GM21529 (cell line): ENCODE measurements around the gene ZNF302.
"Not testable (repeated sequence)": the region's sequence is repeated elsewhere in the genome, so short reads cannot be mapped to it uniquely, and the experiment has no call there.

ENCODE experiments used
- ATAC-seq: cut with Tn5 transposase; IDR thresholded peaks from one replicate; pipeline ENCODE4 v1.9.1; 2021; ENCODE audit not compliant: unreplicated experiment

ZNF302 gene

DNA sequence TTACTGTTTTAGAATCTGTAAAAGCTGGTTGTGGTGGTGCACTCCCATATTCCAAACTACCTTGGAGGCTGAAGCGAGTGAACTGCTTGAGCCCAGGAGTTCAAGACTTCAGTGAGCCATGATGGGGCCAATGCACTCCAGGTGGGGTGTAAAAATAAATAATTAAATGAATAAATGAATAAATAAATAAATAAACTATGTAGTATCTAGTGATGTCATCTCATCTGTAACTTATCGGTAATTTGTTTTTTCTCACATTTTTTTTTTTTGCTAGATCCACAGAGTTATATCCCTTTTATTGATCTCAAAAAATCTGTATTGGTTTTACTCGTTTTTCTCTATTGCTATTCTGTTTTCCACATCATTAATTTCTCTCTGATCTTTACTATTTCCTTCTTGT, 5.5 kb upstream of the ZNF302 start:
- no peak for ATAC-seq

- ATAC-seq = no peak
These were observed 3.9 kb upstream of the ZNF302 start for GRCh38 chr19:34673590-34673989.

- ATAC-seq = no peak
These were observed 2.2 kb upstream of the ZNF302 start for GRCh38 chr19:34675250-34675649.

DNA sequence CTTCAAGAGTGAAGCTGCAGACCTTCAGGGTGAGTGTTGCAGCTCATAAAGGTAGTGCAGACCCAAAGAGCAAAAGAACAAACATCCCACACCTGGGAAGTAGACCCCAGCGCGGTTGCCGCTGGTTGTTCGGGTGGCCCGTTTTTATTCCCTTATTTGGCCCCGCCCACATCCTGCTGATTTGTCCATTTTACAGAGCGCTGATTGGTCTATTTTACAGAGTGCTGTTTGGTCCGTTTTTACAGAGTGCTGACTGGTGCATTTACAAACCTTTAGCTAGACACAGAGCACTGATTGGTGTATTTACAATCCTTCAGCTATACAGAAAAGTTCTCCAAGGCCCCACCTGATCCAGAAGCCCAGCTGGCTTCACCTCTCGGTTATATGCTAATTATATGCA, 1.6 kb upstream of the ZNF302 start:
- ATAC-seq = no peak

GRCh38 chr19:34676697-34677385, 637 bp upstream of the ZNF302 start, which contains the start of gene SCGB2B2:
Gene SCGB2B2 (minus strand): TSS chr19:34677159. CDS start chr19:34594563, 82,596 bp downstream.
- ATAC-seq = peak; percentile 51

- no peak for ATAC-seq
These were observed 571 bp downstream of the ZNF302 start for GRCh38 chr19:34678085-34678412.

- no peak for ATAC-seq
These were observed 943 bp downstream of the ZNF302 start for GRCh38 chr19:34678421-34678820.

- no peak for ATAC-seq
These were observed 4.0 kb downstream of the ZNF302 start for GRCh38 chr19:34681478-34681877.

DNA sequence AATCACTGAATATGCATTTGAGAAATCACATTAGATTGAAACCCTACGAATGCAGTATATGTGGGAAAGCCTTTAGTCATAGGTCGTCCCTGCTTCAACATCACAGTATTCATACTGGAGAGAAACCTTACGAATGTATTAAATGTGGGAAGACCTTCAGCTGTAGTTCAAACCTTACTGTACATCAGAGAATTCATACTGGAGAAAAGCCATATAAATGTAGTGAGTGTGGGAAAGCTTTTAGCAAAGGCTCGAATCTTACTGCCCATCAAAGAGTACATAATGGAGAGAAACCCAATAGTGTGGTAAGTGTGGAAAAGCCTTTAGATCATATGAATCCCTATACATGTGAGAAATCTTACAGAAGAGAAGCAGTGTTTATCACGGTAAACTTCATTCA, 7.8 kb downstream of the ZNF302 start:
- not testable (repeated sequence) for ATAC-seq

GRCh38 chr19:34686455-34686854, 9.0 kb downstream of the ZNF302 start:
- ATAC-seq = no peak

- no peak for ATAC-seq
These were observed 9.9 kb downstream of the ZNF302 start for GRCh38 chr19:34687348-34687747.

DNA sequence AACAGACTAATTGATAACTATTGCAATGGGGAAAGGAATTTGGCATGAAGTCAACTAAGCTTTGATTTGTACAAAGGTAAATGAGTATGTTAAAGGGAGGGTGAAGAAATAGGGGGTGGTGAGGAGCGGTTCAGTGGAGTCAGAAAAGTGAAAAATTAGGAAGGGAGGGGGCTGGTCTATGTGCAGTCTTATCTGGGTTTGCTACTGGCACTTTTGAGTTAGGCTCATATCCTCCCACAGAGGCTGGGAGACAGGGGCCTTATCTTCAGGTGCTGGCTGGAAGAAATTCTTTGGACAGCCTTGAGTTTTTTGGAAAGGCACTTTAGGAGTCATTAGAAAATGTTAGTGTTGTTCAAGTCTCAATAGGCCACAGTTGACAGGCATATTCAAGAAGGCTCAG, 11.1 kb downstream of the ZNF302 start:
- ATAC-seq = no peak

GRCh38 chr19:34690372-34690771, 12.9 kb downstream of the ZNF302 start:
- no peak for ATAC-seq

GRCh38 chr19:34692549-34692948, 15.1 kb downstream of the ZNF302 start:
- ATAC-seq = no peak

DNA sequence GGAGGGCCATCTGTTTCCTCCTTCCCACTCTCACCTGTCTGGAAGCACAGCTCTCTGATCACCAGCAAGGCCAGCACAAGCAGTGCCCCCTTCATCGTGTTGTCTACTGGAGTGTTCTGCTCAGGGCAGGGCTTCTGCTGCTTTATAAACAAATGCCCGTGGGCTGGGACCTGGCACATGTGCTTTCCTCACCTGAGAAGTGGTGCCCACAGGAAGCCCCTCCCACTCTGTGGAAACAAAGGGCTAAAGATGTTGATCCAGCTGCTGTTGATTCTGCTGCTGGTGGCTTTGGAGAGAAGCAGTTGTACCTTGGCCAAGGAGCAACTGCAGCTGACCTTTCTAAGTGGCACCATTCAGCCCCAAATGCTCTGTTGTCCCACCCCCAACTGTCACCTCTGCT, 30.2 kb downstream of the ZNF302 start:
- no peak for ATAC-seq

DNA sequence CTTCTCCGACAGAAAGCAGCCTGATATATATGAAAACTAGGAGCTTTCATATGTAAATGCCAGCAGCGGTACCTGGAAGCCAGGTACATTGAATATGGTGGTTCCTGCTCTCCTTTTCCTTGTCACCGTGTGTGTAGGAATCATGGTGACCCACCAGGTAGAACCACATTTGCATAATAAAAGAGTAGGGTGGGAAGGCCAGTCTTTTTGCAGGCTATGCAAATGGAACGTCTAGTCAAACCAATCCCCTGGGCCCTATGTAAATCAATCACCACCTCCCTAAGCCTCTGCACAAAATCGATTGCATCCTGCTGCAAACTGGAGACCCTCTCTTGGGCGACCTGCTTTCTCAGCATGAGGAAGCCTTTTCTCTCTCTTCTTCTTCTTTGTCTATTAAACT, 34.4 kb downstream of the ZNF302 start:
- no peak for ATAC-seq

GRCh38 chr19:34712395-34713261, 35.1 kb downstream of the ZNF302 start:
- ATAC-seq = no peak

GRCh38 chr19:34713262-34713637, 35.8 kb downstream of the ZNF302 start:
- no peak for ATAC-seq

GRCh38 chr19:34715357-34715756, 37.9 kb downstream of the ZNF302 start:
- ATAC-seq = no peak

GRCh38 chr19:34722353-34722752, 44.9 kb downstream of the ZNF302 start:
- no peak for ATAC-seq

- ATAC-seq = no peak
These were observed 47.9 kb downstream of the ZNF302 start for GRCh38 chr19:34725400-34725799.

DNA sequence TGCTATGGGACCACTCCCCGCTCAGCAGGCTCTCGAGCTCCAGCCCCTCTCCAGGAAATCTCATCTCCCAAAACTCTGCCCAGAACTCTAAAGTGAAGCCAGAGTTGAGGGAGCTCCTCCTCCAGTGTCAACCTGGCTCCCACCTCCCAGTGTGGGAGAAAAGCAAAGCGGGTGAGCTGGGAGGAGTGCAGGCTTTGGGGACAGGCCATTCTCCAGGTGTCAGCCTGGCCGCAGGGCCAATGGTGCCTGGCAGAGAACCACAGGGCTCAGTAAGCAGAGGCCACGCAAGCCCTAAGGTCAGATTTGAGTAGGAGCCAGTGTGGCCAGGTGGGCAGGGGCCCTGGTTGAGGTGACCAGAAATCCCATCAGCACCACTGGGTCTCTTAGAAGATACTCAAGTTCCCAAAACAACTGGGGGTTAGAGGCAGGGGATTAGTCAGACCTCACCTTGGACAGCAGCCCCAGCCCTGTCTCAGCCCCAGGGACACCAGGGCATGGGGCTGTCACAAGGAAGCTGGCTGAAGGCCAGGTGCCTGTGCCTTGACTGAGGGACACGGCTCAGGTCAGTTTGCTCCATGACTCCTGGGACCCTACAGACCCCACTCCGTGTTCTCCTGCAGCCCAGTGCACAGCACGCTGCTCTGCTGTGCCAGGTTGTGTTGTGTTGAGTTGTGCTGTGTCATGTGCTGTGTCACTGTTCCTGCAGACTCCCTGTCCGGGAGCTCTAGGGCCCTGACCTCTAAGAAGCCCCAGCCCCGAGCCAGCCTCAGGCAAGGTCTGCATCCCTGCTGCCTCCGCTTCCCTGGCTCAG, 53.7 kb downstream of the ZNF302 start:
- ATAC-seq = no peak
